Ishikawa (cell line): ENCODE results near the gene WNT3A.

Experiments used
- EGR1 ChIP-seq: IDR thresholded peaks from 2 replicates; pipeline ENCODE4 v1.6.1; 2012
- EP300 ChIP-seq: IDR thresholded peaks from 2 replicates; pipeline ENCODE4 v1.6.1; 2012; ENCODE audit warnings: borderline replicate concordance
- MAX ChIP-seq: IDR thresholded peaks from 2 replicates; pipeline ENCODE4 v1.6.1; 2012
- NFIC ChIP-seq: IDR thresholded peaks from 2 replicates; pipeline ENCODE4 v1.6.1; 2012
- RAD21 ChIP-seq: IDR thresholded peaks from 2 replicates; pipeline ENCODE4 v1.6.1; 2012; ENCODE audit warnings: low read depth
- TAF1 ChIP-seq: IDR thresholded peaks from 2 replicates; pipeline ENCODE4 v1.6.1; 2012; ENCODE audit warnings: low read depth, mild to moderate bottlenecking
- YY1 ChIP-seq: IDR thresholded peaks from 2 replicates; pipeline ENCODE4 v1.6.1; 2012; ENCODE audit warnings: low read depth
- ZBTB7A ChIP-seq: IDR thresholded peaks from 2 replicates; pipeline ENCODE4 v1.6.1; 2012; ENCODE audit warnings: low read depth
- TF ChIP-seq, protein P1 (sequence below): IDR thresholded peaks from 2 replicates; pipeline ENCODE4 v1.6.1; 2012; ENCODE audit warnings: low read depth, mild to moderate bottlenecking

GRCh38 chr1:228006786-228007048 lies at the start of gene WNT3A:
- TF ChIP-seq EGR1: no peak
- TF ChIP-seq TAF1: no peak
- no peak for TF ChIP-seq YY1
- TF ChIP-seq ZBTB7A: no peak
- TF ChIP-seq EP300: no peak
- no peak for TF ChIP-seq MAX
- TF ChIP-seq, protein P1, sequence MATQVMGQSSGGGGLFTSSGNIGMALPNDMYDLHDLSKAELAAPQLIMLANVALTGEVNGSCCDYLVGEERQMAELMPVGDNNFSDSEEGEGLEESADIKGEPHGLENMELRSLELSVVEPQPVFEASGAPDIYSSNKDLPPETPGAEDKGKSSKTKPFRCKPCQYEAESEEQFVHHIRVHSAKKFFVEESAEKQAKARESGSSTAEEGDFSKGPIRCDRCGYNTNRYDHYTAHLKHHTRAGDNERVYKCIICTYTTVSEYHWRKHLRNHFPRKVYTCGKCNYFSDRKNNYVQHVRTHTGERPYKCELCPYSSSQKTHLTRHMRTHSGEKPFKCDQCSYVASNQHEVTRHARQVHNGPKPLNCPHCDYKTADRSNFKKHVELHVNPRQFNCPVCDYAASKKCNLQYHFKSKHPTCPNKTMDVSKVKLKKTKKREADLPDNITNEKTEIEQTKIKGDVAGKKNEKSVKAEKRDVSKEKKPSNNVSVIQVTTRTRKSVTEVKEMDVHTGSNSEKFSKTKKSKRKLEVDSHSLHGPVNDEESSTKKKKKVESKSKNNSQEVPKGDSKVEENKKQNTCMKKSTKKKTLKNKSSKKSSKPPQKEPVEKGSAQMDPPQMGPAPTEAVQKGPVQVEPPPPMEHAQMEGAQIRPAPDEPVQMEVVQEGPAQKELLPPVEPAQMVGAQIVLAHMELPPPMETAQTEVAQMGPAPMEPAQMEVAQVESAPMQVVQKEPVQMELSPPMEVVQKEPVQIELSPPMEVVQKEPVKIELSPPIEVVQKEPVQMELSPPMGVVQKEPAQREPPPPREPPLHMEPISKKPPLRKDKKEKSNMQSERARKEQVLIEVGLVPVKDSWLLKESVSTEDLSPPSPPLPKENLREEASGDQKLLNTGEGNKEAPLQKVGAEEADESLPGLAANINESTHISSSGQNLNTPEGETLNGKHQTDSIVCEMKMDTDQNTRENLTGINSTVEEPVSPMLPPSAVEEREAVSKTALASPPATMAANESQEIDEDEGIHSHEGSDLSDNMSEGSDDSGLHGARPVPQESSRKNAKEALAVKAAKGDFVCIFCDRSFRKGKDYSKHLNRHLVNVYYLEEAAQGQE: no peak
- TF ChIP-seq NFIC: no peak
- TF ChIP-seq RAD21: no peak
